Measurements from ENCODE around the gene CGB5.

DNA sequence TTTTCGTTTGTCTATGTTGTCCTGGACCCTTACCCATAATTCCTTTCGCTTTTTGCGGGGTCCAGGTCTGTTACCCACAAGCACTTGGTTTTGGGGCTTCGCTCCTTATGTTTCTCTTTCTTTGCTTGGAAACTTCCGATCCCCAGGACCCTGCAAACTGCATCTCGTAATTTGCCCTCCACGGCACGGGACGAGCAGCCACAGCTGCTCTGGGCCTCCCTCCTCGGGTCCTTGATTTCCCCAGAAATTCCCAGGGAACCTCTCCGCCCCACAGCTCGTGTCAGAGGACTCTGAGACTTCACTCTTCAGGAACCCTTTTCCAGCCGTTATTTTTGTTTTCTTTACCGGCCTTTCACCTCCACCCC is 42.2 kb downstream of the CGB5 start:
- TF ChIP-seq, protein P1, sequence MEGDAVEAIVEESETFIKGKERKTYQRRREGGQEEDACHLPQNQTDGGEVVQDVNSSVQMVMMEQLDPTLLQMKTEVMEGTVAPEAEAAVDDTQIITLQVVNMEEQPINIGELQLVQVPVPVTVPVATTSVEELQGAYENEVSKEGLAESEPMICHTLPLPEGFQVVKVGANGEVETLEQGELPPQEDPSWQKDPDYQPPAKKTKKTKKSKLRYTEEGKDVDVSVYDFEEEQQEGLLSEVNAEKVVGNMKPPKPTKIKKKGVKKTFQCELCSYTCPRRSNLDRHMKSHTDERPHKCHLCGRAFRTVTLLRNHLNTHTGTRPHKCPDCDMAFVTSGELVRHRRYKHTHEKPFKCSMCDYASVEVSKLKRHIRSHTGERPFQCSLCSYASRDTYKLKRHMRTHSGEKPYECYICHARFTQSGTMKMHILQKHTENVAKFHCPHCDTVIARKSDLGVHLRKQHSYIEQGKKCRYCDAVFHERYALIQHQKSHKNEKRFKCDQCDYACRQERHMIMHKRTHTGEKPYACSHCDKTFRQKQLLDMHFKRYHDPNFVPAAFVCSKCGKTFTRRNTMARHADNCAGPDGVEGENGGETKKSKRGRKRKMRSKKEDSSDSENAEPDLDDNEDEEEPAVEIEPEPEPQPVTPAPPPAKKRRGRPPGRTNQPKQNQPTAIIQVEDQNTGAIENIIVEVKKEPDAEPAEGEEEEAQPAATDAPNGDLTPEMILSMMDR (IDR thresholded peaks at IDR 0.05) = no peak
- no peak for TF ChIP-seq POLR2A (IDR thresholded peaks at IDR 0.05)
